ENCODE data around the gene HTT. TPM values are rescaled to one million over a fixed set of nuclear protein-coding genes. Genes with fewer than 3 reads are reported as not detected.

HTT gene
- total and polyA plus RNA-seq, 4 donors: 38.9 to 51.5 (median 40.9) TPM

GRCh38 chr4:3066836-3067400, 7.6 kb upstream of the HTT start:
- Histone ChIP-seq H3K27me3 (ENCODE audit: control insufficient read depth, insufficient read depth, low read length) (no peaks in the 10 kb centered on the region), H3K27ac (ENCODE audit: low read depth, low read length) (no peak overlapping the region), H3K4me1 (ENCODE audit: control insufficient read depth, insufficient read depth, low read length) (no peaks in the 10 kb centered on the region), H3K9me3 (ENCODE audit: control insufficient read depth, insufficient read depth, low read length) (no peaks in the 10 kb centered on the region), H3K4me3 (ENCODE audit: low read depth, low read length) (no peak overlapping the region), H3K36me3 (ENCODE audit: control insufficient read depth, insufficient read depth, low read length) (no peaks in the 10 kb centered on the region)
- 93% methylated on average over 2 of the region's 6 CpGs for WGBS (ENCODE audit: insufficient coverage)
- no peak for DNase-seq (ENCODE audit: low read depth in 4 of 6, low spot score in 6 of 6)

DNA sequence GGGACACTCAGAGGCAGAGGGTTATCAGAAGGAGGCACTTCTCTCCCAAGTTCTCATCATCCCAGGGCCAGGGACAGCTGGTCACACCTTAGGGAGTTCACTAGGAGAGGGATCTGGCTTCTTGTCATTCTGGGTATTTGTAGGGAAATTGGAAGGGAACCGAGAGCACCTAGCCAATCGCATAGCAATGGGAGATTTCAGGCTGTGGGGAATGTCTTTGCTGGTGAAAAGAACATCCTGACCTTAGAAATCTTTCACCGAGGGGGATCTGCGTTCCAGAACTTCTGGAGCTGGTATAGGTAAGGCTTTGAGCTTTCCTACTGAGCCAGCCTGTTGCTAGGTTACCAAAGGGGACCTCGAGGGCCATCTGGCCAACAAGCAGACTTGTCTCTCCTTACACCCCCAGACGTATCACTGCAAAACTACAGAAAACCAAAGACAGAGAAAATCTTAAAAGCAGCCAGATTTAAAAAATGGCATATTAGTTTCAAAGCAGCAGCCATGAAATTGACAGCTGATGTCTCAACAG, 6.9 kb upstream of the HTT start:
- WGBS (ENCODE audit: insufficient coverage): 64% methylated on average over 5 of the region's 6 CpGs
- no peak overlapping the region for H3K27ac ChIP-seq (ENCODE audit: low read depth, low read length)
- H3K4me1 ChIP-seq (ENCODE audit: control insufficient read depth, insufficient read depth, low read length): no peaks in the 10 kb centered on the region
- DNase-seq (ENCODE audit: low read depth in 4 of 6, low spot score in 6 of 6): no peak
- no peaks in the 10 kb centered on the region for H3K27me3 ChIP-seq (ENCODE audit: control insufficient read depth, insufficient read depth, low read length)
- H3K9me3 ChIP-seq (ENCODE audit: control insufficient read depth, insufficient read depth, low read length): no peaks in the 10 kb centered on the region
- H3K36me3 ChIP-seq (ENCODE audit: control insufficient read depth, insufficient read depth, low read length): no peaks in the 10 kb centered on the region
- no peak overlapping the region for H3K4me3 ChIP-seq (ENCODE audit: low read depth, low read length)

DNA sequence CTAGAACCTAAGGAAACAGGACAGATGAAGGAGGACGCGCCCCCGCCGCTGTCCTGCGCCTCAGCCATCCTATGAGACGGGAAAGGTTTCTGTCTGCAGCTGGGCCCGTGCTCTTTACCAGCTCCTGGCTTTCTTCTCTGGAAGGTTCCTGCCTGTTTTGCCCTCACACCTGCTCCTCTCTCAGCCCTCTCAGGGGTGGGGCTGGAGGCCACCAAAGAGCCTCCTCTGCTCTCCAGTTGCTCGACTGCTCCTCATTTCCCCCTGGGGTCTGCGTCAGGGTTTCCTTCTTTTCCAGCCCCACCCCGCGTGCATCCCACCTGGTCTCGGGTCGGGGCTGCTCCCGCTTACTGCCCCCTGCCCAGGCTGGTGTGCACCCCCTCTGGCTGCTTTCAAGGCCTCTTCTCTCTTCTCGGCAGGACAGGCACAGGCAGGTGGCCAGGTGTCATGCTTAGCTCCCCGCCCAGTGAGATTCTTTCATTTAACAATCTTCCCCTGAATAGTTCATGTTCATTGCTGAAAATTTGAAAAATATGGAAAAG, 4.8 kb upstream of the HTT start:
- H3K9me3 ChIP-seq (ENCODE audit: control insufficient read depth, insufficient read depth, low read length): no peaks in the 10 kb centered on the region
- no peaks in the 10 kb centered on the region for H3K36me3 ChIP-seq (ENCODE audit: control insufficient read depth, insufficient read depth, low read length)
- DNase-seq (ENCODE audit: low read depth in 4 of 6, low spot score in 6 of 6): no peak
- H3K27me3 ChIP-seq (ENCODE audit: control insufficient read depth, insufficient read depth, low read length): no peaks in the 10 kb centered on the region
- WGBS (ENCODE audit: insufficient coverage): 66% methylated on average over 15 of the region's 16 CpGs
- no peak overlapping the region for H3K27ac ChIP-seq (ENCODE audit: low read depth, low read length)
- no peak overlapping the region for H3K4me3 ChIP-seq (ENCODE audit: low read depth, low read length)
- H3K4me1 ChIP-seq (ENCODE audit: control insufficient read depth, insufficient read depth, low read length): peaks cover 9% of the 10 kb centered on the region

GRCh38 chr4:3070709-3071500, 3.6 kb upstream of the HTT start:
- WGBS (ENCODE audit: insufficient coverage): 86% methylated on average over 1 of the region's 3 CpGs
- Histone ChIP-seq H3K27ac (ENCODE audit: low read depth, low read length) (no peak overlapping the region), H3K36me3 (ENCODE audit: control insufficient read depth, insufficient read depth, low read length) (no peaks in the 10 kb centered on the region), H3K27me3 (ENCODE audit: control insufficient read depth, insufficient read depth, low read length) (no peaks in the 10 kb centered on the region), H3K4me1 (ENCODE audit: control insufficient read depth, insufficient read depth, low read length) (peaks cover 13% of the 10 kb centered on the region), H3K9me3 (ENCODE audit: control insufficient read depth, insufficient read depth, low read length) (no peaks in the 10 kb centered on the region), H3K4me3 (ENCODE audit: low read depth, low read length) (no peak overlapping the region)
- no peak for DNase-seq (ENCODE audit: low read depth in 4 of 6, low spot score in 6 of 6)

GRCh38 chr4:3071811-3072210, 2.7 kb upstream of the HTT start:
- Histone ChIP-seq H3K27me3 (ENCODE audit: control insufficient read depth, insufficient read depth, low read length) (no peaks in the 10 kb centered on the region), H3K9me3 (ENCODE audit: control insufficient read depth, insufficient read depth, low read length) (no peaks in the 10 kb centered on the region), H3K36me3 (ENCODE audit: control insufficient read depth, insufficient read depth, low read length) (no peaks in the 10 kb centered on the region), H3K4me3 (ENCODE audit: low read depth, low read length) (no peak overlapping the region), H3K27ac (ENCODE audit: low read depth, low read length) (no peak overlapping the region), H3K4me1 (ENCODE audit: control insufficient read depth, insufficient read depth, low read length) (peaks cover 14% of the 10 kb centered on the region)
- 90% methylated on average over 7 of the region's 7 CpGs for WGBS (ENCODE audit: insufficient coverage)
- DNase-seq (ENCODE audit: low read depth in 4 of 6, low spot score in 6 of 6): no peak

- peak in 2 of 6 donors; percentile 31 to 39 for DNase-seq (ENCODE audit: low read depth in 4 of 6, low spot score in 6 of 6)
- Histone ChIP-seq H3K36me3 (ENCODE audit: control insufficient read depth, insufficient read depth, low read length) (no peaks in the 10 kb centered on the region), H3K27ac (ENCODE audit: low read depth, low read length) (peak overlapping the region; percentile 57)
These were observed 1.1 kb upstream of the HTT start for GRCh38 chr4:3073158-3074077.

DNA sequence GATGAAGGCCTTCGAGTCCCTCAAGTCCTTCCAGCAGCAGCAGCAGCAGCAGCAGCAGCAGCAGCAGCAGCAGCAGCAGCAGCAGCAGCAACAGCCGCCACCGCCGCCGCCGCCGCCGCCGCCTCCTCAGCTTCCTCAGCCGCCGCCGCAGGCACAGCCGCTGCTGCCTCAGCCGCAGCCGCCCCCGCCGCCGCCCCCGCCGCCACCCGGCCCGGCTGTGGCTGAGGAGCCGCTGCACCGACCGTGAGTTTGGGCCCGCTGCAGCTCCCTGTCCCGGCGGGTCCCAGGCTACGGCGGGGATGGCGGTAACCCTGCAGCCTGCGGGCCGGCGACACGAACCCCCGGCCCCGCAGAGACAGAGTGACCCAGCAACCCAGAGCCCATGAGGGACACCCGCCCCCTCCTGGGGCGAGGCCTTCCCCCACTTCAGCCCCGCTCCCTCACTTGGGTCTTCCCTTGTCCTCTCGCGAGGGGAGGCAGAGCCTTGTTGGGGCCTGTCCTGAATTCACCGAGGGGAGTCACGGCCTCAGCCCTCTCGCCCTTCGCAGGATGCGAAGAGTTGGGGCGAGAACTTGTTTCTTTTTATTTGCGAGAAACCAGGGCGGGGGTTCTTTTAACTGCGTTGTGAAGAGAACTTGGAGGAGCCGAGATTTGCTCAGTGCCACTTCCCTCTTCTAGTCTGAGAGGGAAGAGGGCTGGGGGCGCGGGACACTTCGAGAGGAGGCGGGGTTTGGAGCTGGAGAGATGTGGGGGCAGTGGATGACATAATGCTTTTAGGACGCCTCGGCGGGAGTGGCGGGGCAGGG, 568 bp downstream of the HTT start:
- 0% methylated on average over 53 of the region's 60 CpGs for WGBS (ENCODE audit: insufficient coverage)
- no peaks in the 10 kb centered on the region for H3K27me3 ChIP-seq (ENCODE audit: control insufficient read depth, insufficient read depth, low read length)
- H3K36me3 ChIP-seq (ENCODE audit: control insufficient read depth, insufficient read depth, low read length): no peaks in the 10 kb centered on the region
- H3K9me3 ChIP-seq (ENCODE audit: control insufficient read depth, insufficient read depth, low read length): no peaks in the 10 kb centered on the region
- peak in 4 of 6 donors; percentile 26 to 80 (median 51) for DNase-seq (ENCODE audit: low read depth in 4 of 6, low spot score in 6 of 6)
- peak overlapping the region; percentile 83 for H3K4me3 ChIP-seq (ENCODE audit: low read depth, low read length)
- H3K27ac ChIP-seq (ENCODE audit: low read depth, low read length): peak overlapping the region; percentile 96
- H3K4me1 ChIP-seq (ENCODE audit: control insufficient read depth, insufficient read depth, low read length): peaks cover 14% of the 10 kb centered on the region

More at GRCh38 chr4:3073158-3074077, 1.1 kb upstream of the HTT start:
- Histone ChIP-seq H3K4me1 (ENCODE audit: control insufficient read depth, insufficient read depth, low read length) (peaks cover 14% of the 10 kb centered on the region), H3K9me3 (ENCODE audit: control insufficient read depth, insufficient read depth, low read length) (no peaks in the 10 kb centered on the region), H3K27me3 (ENCODE audit: control insufficient read depth, insufficient read depth, low read length) (no peaks in the 10 kb centered on the region), H3K4me3 (ENCODE audit: low read depth, low read length) (peak overlapping the region; percentile 69)
- WGBS (ENCODE audit: insufficient coverage): 8% methylated on average over 40 of the region's 54 CpGs

DNA sequence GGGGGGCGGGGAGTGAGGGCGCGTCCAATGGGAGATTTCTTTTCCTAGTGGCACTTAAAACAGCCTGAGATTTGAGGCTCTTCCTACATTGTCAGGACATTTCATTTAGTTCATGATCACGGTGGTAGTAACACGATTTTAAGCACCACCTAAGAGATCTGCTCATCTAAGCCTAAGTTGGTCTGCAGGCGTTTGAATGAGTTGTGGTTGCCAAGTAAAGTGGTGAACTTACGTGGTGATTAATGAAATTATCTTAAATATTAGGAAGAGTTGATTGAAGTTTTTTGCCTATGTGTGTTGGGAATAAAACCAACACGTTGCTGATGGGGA, 1.1 kb downstream of the HTT start:
- Histone ChIP-seq H3K36me3 (ENCODE audit: control insufficient read depth, insufficient read depth, low read length) (no peaks in the 10 kb centered on the region), H3K9me3 (ENCODE audit: control insufficient read depth, insufficient read depth, low read length) (no peaks in the 10 kb centered on the region), H3K4me3 (ENCODE audit: low read depth, low read length) (peak overlapping the region; percentile 83), H3K27me3 (ENCODE audit: control insufficient read depth, insufficient read depth, low read length) (no peaks in the 10 kb centered on the region), H3K27ac (ENCODE audit: low read depth, low read length) (peak overlapping the region; percentile 96), H3K4me1 (ENCODE audit: control insufficient read depth, insufficient read depth, low read length) (peaks cover 14% of the 10 kb centered on the region)
- DNase-seq (ENCODE audit: low read depth in 4 of 6, low spot score in 6 of 6): no peak
- 4% methylated on average over 5 of the region's 8 CpGs for WGBS (ENCODE audit: insufficient coverage)

GRCh38 chr4:3077796-3078195, 3.3 kb downstream of the HTT start:
- WGBS (ENCODE audit: insufficient coverage): 80% methylated on average over 1 of the region's 2 CpGs
- Histone ChIP-seq H3K36me3 (ENCODE audit: control insufficient read depth, insufficient read depth, low read length) (no peaks in the 10 kb centered on the region), H3K27ac (ENCODE audit: low read depth, low read length) (no peak overlapping the region), H3K4me3 (ENCODE audit: low read depth, low read length) (no peak overlapping the region), H3K4me1 (ENCODE audit: control insufficient read depth, insufficient read depth, low read length) (peaks cover 14% of the 10 kb centered on the region), H3K27me3 (ENCODE audit: control insufficient read depth, insufficient read depth, low read length) (no peaks in the 10 kb centered on the region), H3K9me3 (ENCODE audit: control insufficient read depth, insufficient read depth, low read length) (no peaks in the 10 kb centered on the region)
- DNase-seq (ENCODE audit: low read depth in 4 of 6, low spot score in 6 of 6): no peak
